H9 (cell line): ENCODE results near the gene C1S. TPM values are rescaled to one million over a fixed set of nuclear protein-coding genes. Genes with fewer than 3 reads are reported as not detected.

Experiments
- DNase-seq: peaks from one replicate; pipeline ENCODE4 v3.0.0-alpha.2; 2017
- H2AFZ ChIP-seq: one replicate; pipeline ENCODE4 v1.6.1; 2013; ENCODE audit warnings: mild to moderate bottlenecking, low read length, control low read depth, moderate library complexity
- H2AK5ac ChIP-seq: 2 replicates; pipeline ENCODE4 v1.6.1; 2013; ENCODE audit warnings: low read length, control low read depth, mixed read lengths; ENCODE audit not compliant: insufficient read length
- H2BK120ac ChIP-seq: one replicate; pipeline ENCODE4 v1.6.1; 2013; ENCODE audit warnings: low read depth, mild to moderate bottlenecking, low read length, control low read depth, inconsistent platforms; ENCODE audit not compliant: poor library complexity, severe bottlenecking
- H2BK12ac ChIP-seq: 2 replicates; pipeline ENCODE4 v1.6.1; 2013; ENCODE audit warnings: low read length, control low read depth, mixed read lengths, low read depth; ENCODE audit not compliant: insufficient read length
- H2BK15ac ChIP-seq: 2 replicates; pipeline ENCODE4 v1.6.1; 2013; ENCODE audit warnings: low read depth, low read length, control low read depth
- H2BK20ac ChIP-seq: one replicate; pipeline ENCODE4 v1.6.1; 2013; ENCODE audit warnings: low read depth, mild to moderate bottlenecking, low read length, control low read depth, inconsistent platforms; ENCODE audit not compliant: poor library complexity, severe bottlenecking
- H2BK5ac ChIP-seq: 2 replicates; pipeline ENCODE4 v1.6.1; 2013; ENCODE audit warnings: low read length, control low read depth, mixed read lengths; ENCODE audit not compliant: insufficient read length
- H3K14ac ChIP-seq: 2 replicates; pipeline ENCODE4 v1.6.1; 2013; ENCODE audit warnings: low read length, control low read depth; ENCODE audit not compliant: insufficient read depth
- H3K18ac ChIP-seq: 2 replicates; pipeline ENCODE4 v1.6.1; 2013; ENCODE audit warnings: low read depth, mild to moderate bottlenecking, mixed read lengths, low read length, control low read depth; ENCODE audit not compliant: insufficient read length
- H3K23ac ChIP-seq: 2 replicates; pipeline ENCODE4 v1.6.1; 2013; ENCODE audit warnings: low read length, control low read depth, mixed read lengths, low read depth; ENCODE audit not compliant: insufficient read length
- H3K23me2 ChIP-seq: 2 replicates; pipeline ENCODE4 v1.6.1; 2013; ENCODE audit warnings: low read depth, mild to moderate bottlenecking, mixed read lengths, low read length, control low read depth; ENCODE audit not compliant: insufficient read length, poor library complexity, severe bottlenecking
- H3K27ac ChIP-seq: 2 replicates; pipeline ENCODE4 v1.5.1; 2013; ENCODE audit warnings: low read length, control low read depth, mixed read lengths, low read depth; ENCODE audit not compliant: insufficient read length
- H3K27me3 ChIP-seq: 2 replicates; pipeline ENCODE4 v1.6.1; 2013; ENCODE audit warnings: low read length, control low read depth, inconsistent platforms; ENCODE audit not compliant: insufficient read depth
- H3K4ac ChIP-seq: 2 replicates; pipeline ENCODE4 v1.6.1; 2013; ENCODE audit warnings: low read depth, mild to moderate bottlenecking, control low read depth, inconsistent platforms, low read length, moderate library complexity
- H3K4me1 ChIP-seq: 2 replicates; pipeline ENCODE4 v1.6.1; 2013; ENCODE audit warnings: low read length, control low read depth, inconsistent platforms; ENCODE audit not compliant: insufficient read depth
- H3K4me2 ChIP-seq: 2 replicates; pipeline ENCODE4 v1.6.1; 2013; ENCODE audit warnings: low read length, control low read depth, mixed read lengths; ENCODE audit not compliant: insufficient read length, insufficient read depth
- H3K56ac ChIP-seq: 2 replicates; pipeline ENCODE4 v1.6.1; 2013; ENCODE audit warnings: low read depth, mild to moderate bottlenecking, mixed read lengths, low read length, control low read depth; ENCODE audit not compliant: insufficient read length
- H3K79me1 ChIP-seq: 2 replicates; pipeline ENCODE4 v1.6.1; 2013; ENCODE audit warnings: low read depth, mild to moderate bottlenecking, moderate library complexity, low read length, control low read depth, inconsistent platforms; ENCODE audit not compliant: insufficient read depth, poor library complexity, severe bottlenecking
- H3K79me2 ChIP-seq: 2 replicates; pipeline ENCODE4 v1.6.1; 2013; ENCODE audit warnings: low read length, control low read depth, inconsistent platforms; ENCODE audit not compliant: insufficient read depth
- H3K9ac ChIP-seq: 2 replicates; pipeline ENCODE4 v1.6.1; 2013; ENCODE audit warnings: low read length, control low read depth, mixed read lengths; ENCODE audit not compliant: insufficient read length; ENCODE audit errors: extremely low read depth
- H3K9me3 ChIP-seq: one replicate; pipeline ENCODE4 v1.6.1; 2013; ENCODE audit warnings: low read depth, low read length, inconsistent platforms; ENCODE audit not compliant: control insufficient read depth
- H3T11ph ChIP-seq: one replicate; pipeline ENCODE4 v1.6.1; 2013; ENCODE audit warnings: mild to moderate bottlenecking, low read length, control low read depth, inconsistent platforms
- H4K20me1 ChIP-seq: one replicate; pipeline ENCODE4 v1.6.1; 2013; ENCODE audit not compliant: control insufficient read depth, insufficient read length, insufficient read depth
- H4K5ac ChIP-seq: 2 replicates; pipeline ENCODE4 v1.6.1; 2013; ENCODE audit warnings: low read depth, mild to moderate bottlenecking, mixed read lengths, low read length, control low read depth; ENCODE audit not compliant: insufficient read length
- H4K8ac ChIP-seq: replicated peaks from 2 replicates; pipeline ENCODE4 v1.6.1; 2013; ENCODE audit warnings: low read length, control low read depth, mixed read lengths, low read depth; ENCODE audit not compliant: insufficient read length
- H4K91ac ChIP-seq: 2 replicates; pipeline ENCODE4 v1.6.1; 2013; ENCODE audit warnings: low read depth, mild to moderate bottlenecking, moderate library complexity, mixed read lengths, low read length, control low read depth; ENCODE audit not compliant: insufficient read length
- H3K27ac Mint-ChIP-seq, 3 experiments: 2 replicates in 2 of 3; 3 replicates in 1 of 3; pipeline ENCODE4 v1.8.0; 2020 to 2021; ENCODE audit warnings: mixed read lengths in 3 of 3, mild to moderate bottlenecking in 1 of 3, moderate library complexity in 1 of 3
- H3K27me3 Mint-ChIP-seq: 2 replicates; pipeline ENCODE4 v1.8.0; 2021; ENCODE audit warnings: low read depth, mild to moderate bottlenecking, moderate library complexity, mixed read lengths
- H3K36me3 Mint-ChIP-seq, 3 experiments: 2 replicates in 2 of 3; 3 replicates in 1 of 3; pipeline ENCODE4 v1.8.0; 2020 to 2021; ENCODE audit warnings: low read depth in 3 of 3, mixed read lengths in 3 of 3; ENCODE audit not compliant: insufficient read depth in 1 of 3
- H3K4me1 Mint-ChIP-seq, 2 experiments: 2 replicates each; pipeline ENCODE4 v1.8.0; 2020; ENCODE audit warnings: mixed read lengths in 2 of 2
- H3K4me3 Mint-ChIP-seq, 2 experiments: 2 replicates in 1 of 2; 3 replicates in 1 of 2; pipeline ENCODE4 v1.8.0; 2020 to 2021; ENCODE audit warnings: mild to moderate bottlenecking in 2 of 2, mixed read lengths in 2 of 2, moderate library complexity in 1 of 2
- H3K9me3 Mint-ChIP-seq, 2 experiments: 2 replicates in 1 of 2; 3 replicates in 1 of 2; pipeline ENCODE4 v1.8.0; 2020; ENCODE audit warnings: mild to moderate bottlenecking in 2 of 2, mixed read lengths in 2 of 2, moderate library complexity in 1 of 2
- WGBS: extraction: QIAGEN DNeasy Blood & Tissue Kit; methylation state at CpG from one replicate; pipeline ENCODE4 v1.1.7; 2013; ENCODE audit warnings: missing lambda C conversion rate, low lambda C conversion rate, mixed read lengths; ENCODE audit not compliant: insufficient read length; ENCODE audit errors: extremely low coverage; 5-methylcytosine and 5-hydroxymethylcytosine counted together
- total RNA-seq: library from RNA; stranded (reverse); gene quantifications from 2 replicates; pipeline ENCODE4 v1.2.1, GENCODE V29; 2021
- TF ChIP-seq, protein P1 (sequence below): fragments of 200-600 bp; sonication (generic); conservative IDR thresholded peaks from 3 replicates; pipeline ENCODE4 v1.8.0; 2021; ENCODE audit warnings: antibody characterized with exemption, mild to moderate bottlenecking

Gene C1S
- total RNA-seq, 1 experiment from 2014 or later: 4.2 TPM

DNA sequence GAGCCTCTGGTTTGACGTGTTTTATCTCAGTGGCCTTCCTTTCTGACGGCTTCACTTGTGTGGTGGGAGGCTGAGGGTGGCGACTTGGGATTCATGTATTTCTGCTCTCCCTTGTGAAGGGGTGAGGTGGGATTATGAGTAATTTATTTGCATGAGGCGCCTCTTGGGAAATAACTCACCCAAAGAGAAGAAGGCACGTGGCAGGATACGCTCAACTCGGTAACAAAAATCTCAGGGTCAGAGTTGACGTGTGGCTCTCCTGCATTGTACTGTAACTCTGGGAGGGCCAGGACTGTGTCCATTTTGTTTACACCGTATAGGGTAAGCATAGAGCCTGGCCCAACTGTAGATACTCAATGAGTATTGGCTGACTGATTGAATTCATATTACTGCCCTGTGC is 14.6 kb upstream of the C1S start:
- Histone ChIP-seq H3K27ac (no peak overlapping the region), H2AK5ac (no peak overlapping the region), H3K79me2 (no peaks in the 10 kb centered on the region)

More for the DNA sequence above, 14.6 kb upstream of the C1S start:
- no peaks in the 10 kb centered on the region for H3K23me2 ChIP-seq
- H2AFZ ChIP-seq: no peak overlapping the region
- no peak overlapping the region for H2BK12ac ChIP-seq
- H3T11ph ChIP-seq: no peak overlapping the region
- no peak overlapping the region for H3K9ac ChIP-seq
- TF ChIP-seq, protein P1, sequence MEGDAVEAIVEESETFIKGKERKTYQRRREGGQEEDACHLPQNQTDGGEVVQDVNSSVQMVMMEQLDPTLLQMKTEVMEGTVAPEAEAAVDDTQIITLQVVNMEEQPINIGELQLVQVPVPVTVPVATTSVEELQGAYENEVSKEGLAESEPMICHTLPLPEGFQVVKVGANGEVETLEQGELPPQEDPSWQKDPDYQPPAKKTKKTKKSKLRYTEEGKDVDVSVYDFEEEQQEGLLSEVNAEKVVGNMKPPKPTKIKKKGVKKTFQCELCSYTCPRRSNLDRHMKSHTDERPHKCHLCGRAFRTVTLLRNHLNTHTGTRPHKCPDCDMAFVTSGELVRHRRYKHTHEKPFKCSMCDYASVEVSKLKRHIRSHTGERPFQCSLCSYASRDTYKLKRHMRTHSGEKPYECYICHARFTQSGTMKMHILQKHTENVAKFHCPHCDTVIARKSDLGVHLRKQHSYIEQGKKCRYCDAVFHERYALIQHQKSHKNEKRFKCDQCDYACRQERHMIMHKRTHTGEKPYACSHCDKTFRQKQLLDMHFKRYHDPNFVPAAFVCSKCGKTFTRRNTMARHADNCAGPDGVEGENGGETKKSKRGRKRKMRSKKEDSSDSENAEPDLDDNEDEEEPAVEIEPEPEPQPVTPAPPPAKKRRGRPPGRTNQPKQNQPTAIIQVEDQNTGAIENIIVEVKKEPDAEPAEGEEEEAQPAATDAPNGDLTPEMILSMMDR: no peak
- no peaks in the 10 kb centered on the region for H3K79me1 ChIP-seq
- no peaks in the 10 kb centered on the region for H3K36me3 Mint-ChIP-seq
- no peak overlapping the region for H3K56ac ChIP-seq
- no peak overlapping the region for H3K14ac ChIP-seq
- no peaks in the 10 kb centered on the region for H3K4me1 ChIP-seq
- H3K27me3 Mint-ChIP-seq: no peaks in the 10 kb centered on the region
- H3K23ac ChIP-seq: no peak overlapping the region
- no peak for DNase-seq
- no peak overlapping the region for H3K27ac Mint-ChIP-seq
- H4K91ac ChIP-seq: no peak overlapping the region
- no peaks in the 10 kb centered on the region for H3K9me3 ChIP-seq
- no peak overlapping the region for H2BK20ac ChIP-seq
- H2BK5ac ChIP-seq: no peak overlapping the region
- H3K4me3 Mint-ChIP-seq: no peak overlapping the region
- WGBS: no CpG with 5 or more reads among the region's 9 CpGs
- H3K4me2 ChIP-seq: no peak overlapping the region
- H3K4me1 Mint-ChIP-seq: peaks cover 3 to 4% of the 10 kb centered on the region in 2 experiments; a peak in 3 of 4 replicates
- H4K5ac ChIP-seq: no peak overlapping the region
- H4K8ac ChIP-seq: no peak overlapping the region
- H4K20me1 ChIP-seq: no peaks in the 10 kb centered on the region
- no peaks in the 10 kb centered on the region for H3K27me3 ChIP-seq
- no peak overlapping the region for H3K18ac ChIP-seq
- H3K4ac ChIP-seq: no peak overlapping the region
- no peak overlapping the region for H2BK15ac ChIP-seq
- peaks cover 0 to 5% of the 10 kb centered on the region in 2 experiments; a peak in 2 of 5 replicates for H3K9me3 Mint-ChIP-seq
- no peak overlapping the region for H2BK120ac ChIP-seq
